K562 (cell line): ENCODE measurements around the gene SOAT1. TPM values are rescaled to one million over a fixed set of nuclear protein-coding genes. Genes with fewer than 3 reads are reported as not detected.

Experiments
- CBX5 ChIP-seq: IDR thresholded peaks from 2 replicates; pipeline ENCODE4 v1.6.1; 2014; ENCODE audit warnings: low read depth, borderline replicate concordance
- LCOR ChIP-seq: sonication (generic); formaldehyde crosslinking; IDR thresholded peaks from 2 replicates; pipeline ENCODE4 v1.8.0; 2022; ENCODE audit warnings: mild to moderate bottlenecking, missing genetic modification reagents
- MCM5 ChIP-seq: fragments of 450-650 bp; IDR thresholded peaks from 2 replicates; pipeline ENCODE4 v1.6.1; 2016; ENCODE audit warnings: low read depth
- MED1 ChIP-seq: sonication (generic); formaldehyde crosslinking; IDR thresholded peaks from 2 replicates; pipeline ENCODE4 v1.8.1; 2023; ENCODE audit warnings: missing genetic modification reagents, borderline replicate concordance
- SAFB ChIP-seq: fragments of 200-400 bp; formaldehyde crosslinking; IDR thresholded peaks from 2 replicates; pipeline ENCODE4 v1.6.1; 2017; ENCODE audit warnings: low read depth, low read length, borderline replicate concordance
- SNAPC5 ChIP-seq: fragments of 250-450 bp; sonication (Bioruptor Pico); IDR thresholded peaks from 2 replicates; pipeline ENCODE4 v1.8.0; 2021; ENCODE audit warnings: moderate library complexity, mild to moderate bottlenecking, inconsistent platforms
- TAF7 ChIP-seq: fragments of 450-650 bp; IDR thresholded peaks from 2 replicates; pipeline ENCODE4 v1.6.1; 2016; ENCODE audit warnings: missing genetic modification characterization, missing compliant biosample characterization
- TBL1XR1 ChIP-seq, 2 experiments: IDR thresholded peaks; 2 replicates each; pipeline ENCODE4 v1.6.1; 2012; ENCODE audit warnings: improper control_type of control experiment in 2 of 2, low read length in 2 of 2, mild to moderate bottlenecking in 1 of 2
- TRIM24 ChIP-seq, 2 experiments: fragments of 450-650 bp; IDR thresholded peaks; 2 replicates each; pipeline ENCODE4 v1.6.1; 2016
- XRCC3 ChIP-seq: fragments of 450-650 bp; IDR thresholded peaks from 2 replicates; pipeline ENCODE4 v1.6.1; 2017; ENCODE audit warnings: mild to moderate bottlenecking, moderate library complexity
- ZNF695 ChIP-seq: fragments of 450-650 bp; formaldehyde crosslinking; IDR thresholded peaks from 2 replicates; pipeline ENCODE4 v1.4.0; 2020; ENCODE audit warnings: mild to moderate bottlenecking, moderate library complexity
- ZNF830 ChIP-seq: fragments of 250-450 bp; sonication (Bioruptor Pico); IDR thresholded peaks from 2 replicates; pipeline ENCODE4 v1.5.0; 2021; ENCODE audit warnings: mild to moderate bottlenecking
- polyA plus RNA-seq, 8 experiments: library from polyadenylated mRNA; depleted of rRNA in 4 of 8; stranded (reverse) in 5 of 8; unstranded in 3 of 8; fragments of >200 nt; fragmentation: Nextera tagmentation in 2 of 8; fragmentation: Illumina TruSeq in 1 of 8; extraction: Ambion mirVana in 2 of 8; extraction: Trizol in 1 of 8; gene quantifications; 2 replicates each; pipeline versions ENCODE4 v1.2.1 to v1.2.3, GENCODE V29; 2011 to 2014; ENCODE audit warnings: inconsistent platforms in 1 of 8, missing spikeins in 1 of 8
- total RNA-seq, 7 experiments: library from RNA; depleted of rRNA in 6 of 7; stranded (reverse); fragments of >200 nt in 6 of 7; fragmentation: Illumina TruSeq in 2 of 7; extraction: Trizol in 2 of 7; gene quantifications; 2 replicates each; pipeline versions ENCODE4 v1.2.1 to v1.2.3, GENCODE V29; 2011 to 2021; ENCODE audit warnings: low replicate concordance in 1 of 7
- TF ChIP-seq, protein P1 (sequence below): fragments of 450-650 bp; IDR thresholded peaks from 2 replicates; pipeline ENCODE4 v1.6.1; 2018; ENCODE audit warnings: mild to moderate bottlenecking, low read depth; ENCODE audit not compliant: partially characterized antibody
- TF ChIP-seq, protein P2 (sequence below): IDR thresholded peaks from 2 replicates; pipeline ENCODE4 v1.6.1; 2016; ENCODE audit warnings: missing genetic modification characterization, missing compliant biosample characterization
- TF ChIP-seq, protein P3 (sequence below): fragments of 450-650 bp; IDR thresholded peaks from 2 replicates; pipeline ENCODE4 v1.6.1; 2017; ENCODE audit warnings: antibody characterized with exemption

The SOAT1 gene
- total and polyA plus RNA-seq, 9 of the 15 experiments (the other 6 are each of a cell fraction or from before 2014, with no cell fraction given), result 5.5 to 29.1 (median 17.3) TPM

DNA sequence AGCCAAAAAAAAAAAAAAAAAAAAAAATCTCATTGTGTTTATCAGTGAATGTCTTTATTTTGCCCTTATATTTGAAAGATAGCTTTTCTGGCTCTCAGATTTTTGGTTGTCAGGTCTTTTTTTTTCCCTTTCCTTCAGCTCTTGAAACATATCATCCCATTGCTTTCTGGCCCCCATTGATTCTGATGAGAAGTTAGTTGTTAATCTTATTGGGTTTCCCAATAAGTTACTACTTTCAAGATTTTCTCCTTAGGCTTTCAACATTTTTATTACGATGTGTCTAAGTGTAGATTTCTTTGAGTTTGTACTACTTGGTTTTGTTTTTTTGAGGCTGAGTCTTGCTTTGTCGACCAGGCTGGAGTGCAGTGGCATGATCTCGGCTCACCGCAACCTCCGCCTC lies 14.7 kb upstream of the SOAT1 start (continued):
- no peak for TF ChIP-seq SNAPC5 (CRISPR knock-in tag)
- no peak for TF ChIP-seq TBL1XR1 (IDR thresholded peaks at IDR 0.05; ENCODE audit: low read length in 2 of 2)
- peak; percentile 69; the same call in 1 of the 2 replicates for TF ChIP-seq CBX5
- no peak for TF ChIP-seq XRCC3
- no peak for TF ChIP-seq MCM5
- TF ChIP-seq, protein P1, sequence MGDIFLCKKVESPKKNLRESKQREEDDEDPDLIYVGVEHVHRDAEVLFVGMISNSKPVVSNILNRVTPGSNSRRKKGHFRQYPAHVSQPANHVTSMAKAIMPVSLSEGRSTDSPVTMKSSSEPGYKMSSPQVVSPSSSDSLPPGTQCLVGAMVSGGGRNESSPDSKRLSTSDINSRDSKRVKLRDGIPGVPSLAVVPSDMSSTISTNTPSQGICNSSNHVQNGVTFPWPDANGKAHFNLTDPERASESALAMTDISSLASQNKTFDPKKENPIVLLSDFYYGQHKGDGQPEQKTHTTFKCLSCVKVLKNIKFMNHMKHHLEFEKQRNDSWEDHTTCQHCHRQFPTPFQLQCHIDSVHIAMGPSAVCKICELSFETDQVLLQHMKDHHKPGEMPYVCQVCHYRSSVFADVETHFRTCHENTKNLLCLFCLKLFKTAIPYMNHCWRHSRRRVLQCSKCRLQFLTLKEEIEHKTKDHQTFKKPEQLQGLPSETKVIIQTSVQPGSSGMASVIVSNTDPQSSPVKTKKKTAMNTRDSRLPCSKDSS, result peak; percentile 47
- no peak for TF ChIP-seq SAFB
- no peak for TF ChIP-seq ZNF830
- TF ChIP-seq TRIM24 (IDR thresholded peaks at IDR 0.05), result peak; percentile 92 to 93
- TF ChIP-seq, protein P2, sequence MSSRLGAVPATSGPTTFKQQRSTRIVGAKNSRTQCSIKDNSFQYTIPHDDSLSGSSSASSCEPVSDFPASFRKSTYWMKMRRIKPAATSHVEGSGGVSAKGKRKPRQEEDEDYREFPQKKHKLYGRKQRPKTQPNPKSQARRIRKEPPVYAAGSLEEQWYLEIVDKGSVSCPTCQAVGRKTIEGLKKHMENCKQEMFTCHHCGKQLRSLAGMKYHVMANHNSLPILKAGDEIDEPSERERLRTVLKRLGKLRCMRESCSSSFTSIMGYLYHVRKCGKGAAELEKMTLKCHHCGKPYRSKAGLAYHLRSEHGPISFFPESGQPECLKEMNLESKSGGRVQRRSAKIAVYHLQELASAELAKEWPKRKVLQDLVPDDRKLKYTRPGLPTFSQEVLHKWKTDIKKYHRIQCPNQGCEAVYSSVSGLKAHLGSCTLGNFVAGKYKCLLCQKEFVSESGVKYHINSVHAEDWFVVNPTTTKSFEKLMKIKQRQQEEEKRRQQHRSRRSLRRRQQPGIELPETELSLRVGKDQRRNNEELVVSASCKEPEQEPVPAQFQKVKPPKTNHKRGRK (tag), result no peak
- no peak for TF ChIP-seq ZNF695 (CRISPR knock-in tag)
- TF ChIP-seq, protein P3, sequence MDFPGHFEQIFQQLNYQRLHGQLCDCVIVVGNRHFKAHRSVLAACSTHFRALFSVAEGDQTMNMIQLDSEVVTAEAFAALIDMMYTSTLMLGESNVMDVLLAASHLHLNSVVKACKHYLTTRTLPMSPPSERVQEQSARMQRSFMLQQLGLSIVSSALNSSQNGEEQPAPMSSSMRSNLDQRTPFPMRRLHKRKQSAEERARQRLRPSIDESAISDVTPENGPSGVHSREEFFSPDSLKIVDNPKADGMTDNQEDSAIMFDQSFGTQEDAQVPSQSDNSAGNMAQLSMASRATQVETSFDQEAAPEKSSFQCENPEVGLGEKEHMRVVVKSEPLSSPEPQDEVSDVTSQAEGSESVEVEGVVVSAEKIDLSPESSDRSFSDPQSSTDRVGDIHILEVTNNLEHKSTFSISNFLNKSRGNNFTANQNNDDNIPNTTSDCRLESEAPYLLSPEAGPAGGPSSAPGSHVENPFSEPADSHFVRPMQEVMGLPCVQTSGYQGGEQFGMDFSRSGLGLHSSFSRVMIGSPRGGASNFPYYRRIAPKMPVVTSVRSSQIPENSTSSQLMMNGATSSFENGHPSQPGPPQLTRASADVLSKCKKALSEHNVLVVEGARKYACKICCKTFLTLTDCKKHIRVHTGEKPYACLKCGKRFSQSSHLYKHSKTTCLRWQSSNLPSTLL, result no peak
- TF ChIP-seq LCOR (CRISPR knock-in tag), result no peak
- no peak for TF ChIP-seq MED1 (CRISPR knock-in tag)
- no peak for TF ChIP-seq TAF7 (tag)
